ENCODE results near the gene CCDC43.

DNA sequence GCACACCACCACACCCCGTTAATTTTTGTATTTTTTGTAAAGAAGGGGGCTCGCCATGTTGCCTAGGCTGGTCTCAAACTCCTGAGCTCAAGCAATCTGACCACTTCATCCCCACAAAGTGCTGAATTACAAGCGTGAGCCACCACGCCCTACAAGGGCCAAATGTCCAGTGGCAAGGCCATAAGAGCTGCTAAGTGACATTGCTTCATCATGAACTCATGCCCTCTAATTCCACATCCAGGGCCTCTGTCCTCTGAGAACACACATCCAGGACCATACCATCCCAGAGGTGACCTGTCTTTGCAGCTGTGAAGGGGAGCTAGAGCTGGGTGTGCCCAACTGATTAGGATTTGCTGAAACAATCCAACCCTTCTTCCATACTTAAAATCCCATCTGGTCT lies 58.9 kb downstream of the CCDC43 start:
- TF ChIP-seq EZH2 (IDR thresholded peaks at IDR 0.05) (no peak), ZNF274 (IDR thresholded peaks at IDR 0.05; ENCODE audit: low read depth, low read length) (no peak), SP1 (IDR thresholded peaks at IDR 0.05; ENCODE audit: low read depth) (no peak), TCF7L2 (IDR thresholded peaks at IDR 0.05; ENCODE audit: borderline replicate concordance, extremely low read depth, insufficient read depth, insufficient read length) (no peak), POLR2A (IDR thresholded peaks at IDR 0.05; ENCODE audit: borderline replicate concordance, extremely low read depth, insufficient read depth, insufficient read length) (no peak), CEBPB (IDR thresholded peaks at IDR 0.05; ENCODE audit: low read depth) (no peak), JUND (IDR thresholded peaks at IDR 0.05) (no peak), ELF1 (IDR thresholded peaks at IDR 0.05; ENCODE audit: borderline replicate concordance, low read depth) (no peak), ZFX (IDR thresholded peaks at IDR 0.05) (no peak), SIN3A (IDR thresholded peaks at IDR 0.05; ENCODE audit: low read depth) (no peak), RAD21 (IDR thresholded peaks at IDR 0.05; ENCODE audit: low read depth) (no peak), FOSL1 (IDR thresholded peaks at IDR 0.05; ENCODE audit: low read depth) (no peak)
- TF ChIP-seq, protein P1, sequence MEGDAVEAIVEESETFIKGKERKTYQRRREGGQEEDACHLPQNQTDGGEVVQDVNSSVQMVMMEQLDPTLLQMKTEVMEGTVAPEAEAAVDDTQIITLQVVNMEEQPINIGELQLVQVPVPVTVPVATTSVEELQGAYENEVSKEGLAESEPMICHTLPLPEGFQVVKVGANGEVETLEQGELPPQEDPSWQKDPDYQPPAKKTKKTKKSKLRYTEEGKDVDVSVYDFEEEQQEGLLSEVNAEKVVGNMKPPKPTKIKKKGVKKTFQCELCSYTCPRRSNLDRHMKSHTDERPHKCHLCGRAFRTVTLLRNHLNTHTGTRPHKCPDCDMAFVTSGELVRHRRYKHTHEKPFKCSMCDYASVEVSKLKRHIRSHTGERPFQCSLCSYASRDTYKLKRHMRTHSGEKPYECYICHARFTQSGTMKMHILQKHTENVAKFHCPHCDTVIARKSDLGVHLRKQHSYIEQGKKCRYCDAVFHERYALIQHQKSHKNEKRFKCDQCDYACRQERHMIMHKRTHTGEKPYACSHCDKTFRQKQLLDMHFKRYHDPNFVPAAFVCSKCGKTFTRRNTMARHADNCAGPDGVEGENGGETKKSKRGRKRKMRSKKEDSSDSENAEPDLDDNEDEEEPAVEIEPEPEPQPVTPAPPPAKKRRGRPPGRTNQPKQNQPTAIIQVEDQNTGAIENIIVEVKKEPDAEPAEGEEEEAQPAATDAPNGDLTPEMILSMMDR (IDR thresholded peaks at IDR 0.05 in 2 of 3, conservative IDR thresholded peaks at IDR 0.05 in 1 of 3; ENCODE audit: borderline replicate concordance in 1 of 3, insufficient read depth in 1 of 3, low read depth in 2 of 3, low read length in 2 of 3) = no peak
- TF ChIP-seq, protein P2, sequence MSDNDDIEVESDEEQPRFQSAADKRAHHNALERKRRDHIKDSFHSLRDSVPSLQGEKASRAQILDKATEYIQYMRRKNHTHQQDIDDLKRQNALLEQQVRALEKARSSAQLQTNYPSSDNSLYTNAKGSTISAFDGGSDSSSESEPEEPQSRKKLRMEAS (IDR thresholded peaks at IDR 0.05) = no peak

All from HCT116 (cell line).